Ishikawa (cell line): ENCODE results near the gene GTF3C5.

ENCODE experiments used
- CEBPB ChIP-seq: IDR thresholded peaks from 2 replicates; pipeline ENCODE4 v1.6.1; 2012
- CREB1 ChIP-seq: IDR thresholded peaks from 2 replicates; pipeline ENCODE4 v1.6.1; 2012; ENCODE audit warnings: low read depth
- EGR1 ChIP-seq: IDR thresholded peaks from 2 replicates; pipeline ENCODE4 v1.6.1; 2012
- EP300 ChIP-seq: IDR thresholded peaks from 2 replicates; pipeline ENCODE4 v1.6.1; 2012; ENCODE audit warnings: borderline replicate concordance
- FOXM1 ChIP-seq: IDR thresholded peaks from 2 replicates; pipeline ENCODE4 v1.6.1; 2012; ENCODE audit warnings: low read depth, borderline replicate concordance
- MAX ChIP-seq: IDR thresholded peaks from 2 replicates; pipeline ENCODE4 v1.6.1; 2012
- NFIC ChIP-seq: IDR thresholded peaks from 2 replicates; pipeline ENCODE4 v1.6.1; 2012
- RAD21 ChIP-seq: IDR thresholded peaks from 2 replicates; pipeline ENCODE4 v1.6.1; 2012; ENCODE audit warnings: low read depth
- REST ChIP-seq: IDR thresholded peaks from 2 replicates; pipeline ENCODE4 v1.6.1; 2012; ENCODE audit warnings: low read depth, mild to moderate bottlenecking
- TAF1 ChIP-seq: IDR thresholded peaks from 2 replicates; pipeline ENCODE4 v1.6.1; 2012; ENCODE audit warnings: low read depth, mild to moderate bottlenecking
- TCF12 ChIP-seq: IDR thresholded peaks from 2 replicates; pipeline ENCODE4 v1.6.1; 2012; ENCODE audit warnings: low read depth
- TEAD4 ChIP-seq: IDR thresholded peaks from 2 replicates; pipeline ENCODE4 v1.6.1; 2012
- USF1 ChIP-seq: IDR thresholded peaks from 2 replicates; pipeline ENCODE4 v1.6.1; 2012
- YY1 ChIP-seq: IDR thresholded peaks from 2 replicates; pipeline ENCODE4 v1.6.1; 2012; ENCODE audit warnings: low read depth
- ZBTB7A ChIP-seq: IDR thresholded peaks from 2 replicates; pipeline ENCODE4 v1.6.1; 2012; ENCODE audit warnings: low read depth

Gene GTF3C5

GRCh38 chr9:132998831-132999635 is 31.8 kb upstream of the GTF3C5 start:
- TF ChIP-seq TEAD4, result no peak
- TF ChIP-seq CEBPB, result no peak
- TF ChIP-seq TCF12, result no peak
- no peak for TF ChIP-seq USF1
- no peak for TF ChIP-seq ZBTB7A
- no peak for TF ChIP-seq YY1
- TF ChIP-seq EGR1, result no peak
- no peak for TF ChIP-seq RAD21

- TF ChIP-seq RAD21 (no peak), TAF1 (no peak), CREB1 (no peak)
Observed at GRCh38 chr9:133002147-133003070, 28.4 kb upstream of the GTF3C5 start.

- TF ChIP-seq MAX (no peak), TAF1 (no peak), CEBPB (no peak), EGR1 (no peak), YY1 (no peak), REST (no peak)
Observed at GRCh38 chr9:133003071-133003461, 27.7 kb upstream of the GTF3C5 start.

DNA sequence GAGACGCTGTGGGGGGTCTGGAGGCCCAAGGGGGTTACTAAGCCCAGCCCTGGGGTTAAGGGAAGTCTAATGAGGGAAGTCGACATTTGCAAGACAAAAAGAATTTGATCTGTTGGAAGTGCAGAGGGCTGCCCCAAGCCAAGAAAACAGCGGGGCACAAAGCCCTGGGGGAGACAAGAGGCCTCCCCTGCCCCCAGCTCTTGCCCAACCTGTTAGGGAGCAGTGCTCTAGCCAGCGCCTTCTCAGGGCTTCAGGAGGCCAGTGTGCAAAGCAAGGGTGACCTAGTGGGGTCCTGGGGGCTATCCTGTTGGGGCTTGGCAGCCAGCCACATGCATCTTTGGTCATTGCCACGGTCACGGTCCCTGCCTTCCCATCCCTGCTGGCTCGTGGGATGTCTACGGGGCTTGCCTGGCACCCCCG is 27.1 kb upstream of the GTF3C5 start:
- no peak for TF ChIP-seq NFIC
- no peak for TF ChIP-seq EGR1
- TF ChIP-seq USF1, result no peak
- TF ChIP-seq FOXM1, result no peak
- no peak for TF ChIP-seq MAX
- TF ChIP-seq CREB1, result no peak
- TF ChIP-seq EP300, result no peak
- TF ChIP-seq TEAD4, result no peak
- no peak for TF ChIP-seq TAF1

DNA sequence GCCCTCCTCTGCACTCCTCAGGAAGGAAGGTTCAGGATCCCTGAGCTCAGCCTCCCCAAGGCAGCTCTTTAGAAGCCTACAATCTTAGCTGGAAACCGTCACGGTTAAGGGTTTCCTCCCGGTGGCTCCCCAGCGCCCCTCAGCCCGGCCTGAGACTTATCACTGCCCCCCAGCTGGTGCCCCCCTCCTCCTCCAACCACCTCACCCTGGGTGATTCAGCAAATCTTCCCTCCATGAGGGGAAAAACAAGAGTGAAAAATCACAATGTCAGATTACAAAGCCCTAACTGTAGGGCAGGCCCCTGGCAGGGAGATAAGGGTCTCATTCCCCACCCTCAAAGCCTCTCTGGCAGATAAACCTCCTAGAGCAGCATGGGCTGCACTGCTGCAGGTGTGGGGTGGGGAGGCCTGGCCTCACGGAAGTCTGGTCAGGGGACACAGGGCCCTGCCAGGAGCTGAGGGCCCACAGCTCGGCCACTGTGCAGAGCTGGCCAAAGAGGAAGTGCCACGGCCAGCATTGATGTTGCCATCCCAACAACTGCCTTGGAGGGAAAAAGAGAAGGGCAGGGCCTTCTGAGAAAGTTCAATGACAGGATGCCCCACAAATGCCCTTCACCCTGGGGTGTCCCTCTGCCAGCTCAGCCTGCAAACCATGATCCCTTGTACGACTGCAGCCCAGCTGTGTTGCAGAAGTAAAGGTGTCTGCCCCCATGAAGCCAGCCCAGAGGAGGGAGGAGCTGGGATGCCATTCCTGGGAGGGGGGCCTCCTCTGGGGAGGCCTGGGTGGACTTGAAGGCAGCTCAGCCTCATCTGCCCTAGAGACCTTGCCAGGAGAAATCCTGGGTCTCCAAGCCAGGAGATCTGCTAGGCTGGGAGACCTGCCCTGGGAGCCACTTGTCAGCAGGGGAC is 26.5 kb upstream of the GTF3C5 start:
- TF ChIP-seq RAD21 (no peak), REST (no peak), TEAD4 (no peak), NFIC (no peak)
